Trophoblast cell (in vitro differentiated cells and primary cell): ENCODE measurements around the gene MBD3L4.
"Not testable (repeated sequence)": the region's sequence is repeated elsewhere in the genome, so short reads cannot be mapped to it uniquely, and the experiment has no call there.

Experiments
- DNase-seq, 2 donors: peaks; one replicate each; pipeline ENCODE4 v3.0.0-alpha.2; 2016
- H2AFZ ChIP-seq: 2 replicates; pipeline ENCODE4 v1.6.1; 2013; ENCODE audit warnings: low read length, moderate library complexity, mild to moderate bottlenecking; ENCODE audit not compliant: insufficient read depth, poor library complexity
- H2AK5ac ChIP-seq: 2 replicates; pipeline ENCODE4 v1.6.1; 2013; ENCODE audit warnings: mild to moderate bottlenecking, low read length
- H2BK120ac ChIP-seq: 2 replicates; pipeline ENCODE4 v1.6.1; 2013; ENCODE audit warnings: low read length, mild to moderate bottlenecking, moderate library complexity; ENCODE audit not compliant: insufficient read depth, poor library complexity
- H2BK12ac ChIP-seq: 2 replicates; pipeline ENCODE4 v1.6.1; 2013; ENCODE audit warnings: mild to moderate bottlenecking, low read length, moderate library complexity
- H2BK5ac ChIP-seq: 2 replicates; pipeline ENCODE4 v1.6.1; 2013; ENCODE audit warnings: low read length, low read depth, moderate library complexity, mild to moderate bottlenecking; ENCODE audit not compliant: poor library complexity
- H3K14ac ChIP-seq: 2 replicates; pipeline ENCODE4 v1.6.1; 2013; ENCODE audit warnings: mild to moderate bottlenecking, low read length
- H3K18ac ChIP-seq: 2 replicates; pipeline ENCODE4 v1.6.1; 2013; ENCODE audit warnings: mild to moderate bottlenecking, low read length
- H3K23ac ChIP-seq: 2 replicates; pipeline ENCODE4 v1.6.1; 2013; ENCODE audit warnings: low read length
- H3K27ac ChIP-seq: 2 replicates; pipeline ENCODE4 v1.5.1; 2013; ENCODE audit warnings: low read depth, mild to moderate bottlenecking, inconsistent platforms, low read length, moderate library complexity
- H3K27me3 ChIP-seq: 2 replicates; pipeline ENCODE4 v1.6.1; 2013; ENCODE audit warnings: inconsistent platforms, mild to moderate bottlenecking, low read length, moderate library complexity; ENCODE audit not compliant: insufficient read depth
- H3K36me3 ChIP-seq, 2 experiments: 1 replicate in 1 of 2; 2 replicates in 1 of 2; pipeline ENCODE4 v1.6.1; 2013; ENCODE audit warnings: low read length in 2 of 2, mild to moderate bottlenecking in 2 of 2, moderate library complexity in 1 of 2; ENCODE audit not compliant: insufficient read depth in 2 of 2, control insufficient read depth in 1 of 2
- H3K4ac ChIP-seq: 2 replicates; pipeline ENCODE4 v1.6.1; 2013; ENCODE audit warnings: low read depth, mild to moderate bottlenecking, low read length, moderate library complexity
- H3K4me1 ChIP-seq, 2 experiments: 1 replicate in 1 of 2; 2 replicates in 1 of 2; pipeline ENCODE4 v1.6.1; 2013; ENCODE audit warnings: low read length in 2 of 2, mild to moderate bottlenecking in 2 of 2, moderate library complexity in 1 of 2; ENCODE audit not compliant: insufficient read depth in 2 of 2, control insufficient read depth in 1 of 2
- H3K4me2 ChIP-seq: 2 replicates; pipeline ENCODE4 v1.6.1; 2013; ENCODE audit warnings: inconsistent platforms, mild to moderate bottlenecking, low read length, moderate library complexity
- H3K4me3 ChIP-seq: 2 replicates; pipeline ENCODE4 v1.5.1; 2013; ENCODE audit warnings: mild to moderate bottlenecking, low read depth, low read length, inconsistent platforms
- H3K79me1 ChIP-seq: one replicate; pipeline ENCODE4 v1.6.1; 2013; ENCODE audit warnings: low read length
- H3K79me2 ChIP-seq: 2 replicates; pipeline ENCODE4 v1.6.1; 2013; ENCODE audit warnings: low read length, mild to moderate bottlenecking; ENCODE audit not compliant: control insufficient read depth, insufficient read depth, poor library complexity
- H3K9ac ChIP-seq: 2 replicates; pipeline ENCODE4 v1.6.1; 2013; ENCODE audit warnings: mild to moderate bottlenecking, low read length
- H3K9me3 ChIP-seq: 2 replicates; pipeline ENCODE4 v1.6.1; 2013; ENCODE audit warnings: low read depth, mild to moderate bottlenecking, control low read depth, inconsistent platforms, low read length; ENCODE audit not compliant: insufficient read depth
- H4K12ac ChIP-seq: 2 replicates; pipeline ENCODE4 v1.6.1; 2013; ENCODE audit warnings: low read depth, mild to moderate bottlenecking, low read length, moderate library complexity
- H4K8ac ChIP-seq: 2 replicates; pipeline ENCODE4 v1.6.1; 2013; ENCODE audit warnings: low read depth, mild to moderate bottlenecking, low read length, moderate library complexity
- H4K91ac ChIP-seq: one replicate; pipeline ENCODE4 v1.6.1; 2013; ENCODE audit warnings: low read depth, mild to moderate bottlenecking, low read length, moderate library complexity
- WGBS: extraction: QIAGEN DNeasy Blood & Tissue Kit; methylation state at CpG from one replicate; pipeline ENCODE4 v1.1.7; 2013; ENCODE audit warnings: missing lambda C conversion rate; ENCODE audit not compliant: insufficient read length, insufficient coverage; ENCODE audit errors: extremely low coverage; 5-methylcytosine and 5-hydroxymethylcytosine counted together

The MBD3L4 gene

GRCh38 chr19:7051421-7051820 lies 11.4 kb upstream of the MBD3L4 start:
- not testable (repeated sequence) for H3K36me3 ChIP-seq, H3K79me2 ChIP-seq, H3K14ac ChIP-seq, H3K79me1 ChIP-seq, H2BK5ac ChIP-seq, H3K18ac ChIP-seq, H4K91ac ChIP-seq, H3K27me3 ChIP-seq, H3K4me2 ChIP-seq, H3K23ac ChIP-seq, H3K4me3 ChIP-seq, H4K8ac ChIP-seq, H2AK5ac ChIP-seq, H2BK120ac ChIP-seq, H3K9me3 ChIP-seq, H2BK12ac ChIP-seq, H3K4me1 ChIP-seq, H3K4ac ChIP-seq, H4K12ac ChIP-seq, H3K27ac ChIP-seq, DNase-seq, H3K9ac ChIP-seq, H2AFZ ChIP-seq
- WGBS = no CpG with 5 or more reads among the region's 5 CpGs

GRCh38 chr19:7049021-7049420 lies 9.0 kb upstream of the MBD3L4 start, which contains the start of gene MBD3L2:
TSS of gene MBD3L2 (plus strand) at chr19:7049321. CDS start at chr19:7049374, 53 bp downstream.
- not testable (repeated sequence) for H3K18ac ChIP-seq, H3K79me2 ChIP-seq, H3K4me1 ChIP-seq, H3K27ac ChIP-seq, H2BK5ac ChIP-seq, H3K9ac ChIP-seq, H3K4me2 ChIP-seq, H4K8ac ChIP-seq, H2BK120ac ChIP-seq, H3K9me3 ChIP-seq, H3K79me1 ChIP-seq, H3K14ac ChIP-seq, DNase-seq, H2AFZ ChIP-seq, H2AK5ac ChIP-seq, H4K12ac ChIP-seq, H4K91ac ChIP-seq, H3K23ac ChIP-seq, H3K4me3 ChIP-seq, H3K4ac ChIP-seq, H3K27me3 ChIP-seq, H3K36me3 ChIP-seq, H2BK12ac ChIP-seq
- no CpG with 5 or more reads among the region's 7 CpGs for WGBS

DNA sequence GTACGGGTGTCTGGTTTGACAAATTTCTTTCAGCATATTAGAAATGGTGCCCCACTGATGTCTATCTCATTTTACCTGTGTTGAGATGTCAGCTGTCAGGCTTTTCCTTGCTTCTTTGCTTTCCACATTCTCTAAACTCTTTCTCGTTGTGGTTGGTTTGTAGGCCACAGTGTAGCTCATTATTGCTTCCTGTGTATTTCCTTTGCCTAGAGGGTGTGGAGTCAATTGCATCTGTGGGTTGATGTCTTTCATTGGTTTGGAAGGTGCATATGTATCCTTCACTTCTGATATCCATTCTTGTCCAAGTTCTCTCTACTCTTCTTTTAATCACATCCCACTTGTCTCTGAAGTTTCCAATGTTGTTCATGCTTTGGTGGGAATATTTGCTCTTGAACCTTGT lies 1.6 kb upstream of the MBD3L4 start:
- H3K18ac ChIP-seq, H2AFZ ChIP-seq, DNase-seq, H3K4ac ChIP-seq, H2BK12ac ChIP-seq, H3K14ac ChIP-seq, H3K23ac ChIP-seq, H3K4me3 ChIP-seq, H3K4me2 ChIP-seq, H3K4me1 ChIP-seq, H2BK5ac ChIP-seq, H4K91ac ChIP-seq, H3K36me3 ChIP-seq, H4K12ac ChIP-seq, H3K79me2 ChIP-seq, H3K27me3 ChIP-seq, H3K9me3 ChIP-seq, H3K9ac ChIP-seq, H4K8ac ChIP-seq, H2AK5ac ChIP-seq, H3K27ac ChIP-seq, H2BK120ac ChIP-seq, H3K79me1 ChIP-seq: not testable (repeated sequence)
- WGBS = no CpG with 5 or more reads among the region's 2 CpGs

GRCh38 chr19:7030278-7030677 lies 9.7 kb downstream of the MBD3L4 start, which contains the start of gene MBD3L5:
TSS of gene MBD3L5 (plus strand) at chr19:7030578. CDS start at chr19:7030612, 34 bp downstream.
- not testable (repeated sequence) for H3K14ac ChIP-seq, DNase-seq, H3K23ac ChIP-seq, H3K4me1 ChIP-seq, H3K79me2 ChIP-seq, H4K91ac ChIP-seq, H2BK120ac ChIP-seq, H3K27ac ChIP-seq, H4K8ac ChIP-seq, H3K18ac ChIP-seq, H3K27me3 ChIP-seq, H3K36me3 ChIP-seq, H3K9ac ChIP-seq, H2AFZ ChIP-seq, H3K9me3 ChIP-seq, H3K79me1 ChIP-seq, H3K4ac ChIP-seq, H2BK12ac ChIP-seq, H3K4me3 ChIP-seq, H3K4me2 ChIP-seq, H2AK5ac ChIP-seq, H2BK5ac ChIP-seq, H4K12ac ChIP-seq
- WGBS = no CpG with 5 or more reads among the region's 9 CpGs
